GM21515 (cell line): ENCODE results near the gene CTR9.

Source experiments
- ATAC-seq: cut with Tn5 transposase; IDR thresholded peaks from one replicate; pipeline ENCODE4 v1.9.1; 2021; ENCODE audit not compliant: unreplicated experiment

Gene CTR9

GRCh38 chr11:10779086-10779485 is 28.0 kb downstream of the CTR9 start:
- ATAC-seq: no peak

GRCh38 chr11:10780040-10780439 is 29.0 kb downstream of the CTR9 start:
- ATAC-seq: no peak

- no peak for ATAC-seq
These were observed 33.4 kb downstream of the CTR9 start for GRCh38 chr11:10784232-10785145.

- ATAC-seq: no peak
These were observed 34.1 kb downstream of the CTR9 start for GRCh38 chr11:10785146-10785474.

GRCh38 chr11:10786451-10786850 is 35.4 kb downstream of the CTR9 start:
- ATAC-seq: no peak

GRCh38 chr11:10792385-10793068 is 41.5 kb downstream of the CTR9 start:
- peak; percentile 79 for ATAC-seq

GRCh38 chr11:10793470-10794255 is 42.6 kb downstream of the CTR9 start:
- ATAC-seq: no peak

- no peak for ATAC-seq
These were observed 45.1 kb downstream of the CTR9 start for GRCh38 chr11:10796191-10796590.

- no peak for ATAC-seq
These were observed 46.0 kb downstream of the CTR9 start for GRCh38 chr11:10797001-10797400.

GRCh38 chr11:10797531-10797930 is 46.5 kb downstream of the CTR9 start:
- no peak for ATAC-seq

GRCh38 chr11:10798330-10798928 is 47.4 kb downstream of the CTR9 start:
- ATAC-seq: no peak

GRCh38 chr11:10800292-10800691 is 49.2 kb downstream of the CTR9 start:
- ATAC-seq: no peak

- no peak for ATAC-seq
These were observed 52.6 kb downstream of the CTR9 start for GRCh38 chr11:10803676-10804075.

- ATAC-seq: no peak
These were observed 54.7 kb downstream of the CTR9 start for GRCh38 chr11:10805741-10806140.

GRCh38 chr11:10806206-10806605 is 55.2 kb downstream of the CTR9 start:
- no peak for ATAC-seq

- no peak for ATAC-seq
These were observed 56.6 kb downstream of the CTR9 start for GRCh38 chr11:10807493-10808234.

- ATAC-seq: no peak
These were observed 57.1 kb downstream of the CTR9 start for GRCh38 chr11:10808235-10808552.

- ATAC-seq: peak; percentile 92
These were observed 57.7 kb downstream of the CTR9 start, which contains the start of gene EIF4G2 for GRCh38 chr11:10808553-10809372. EIF4G2 (minus strand) TSS chr11:10808926.

- peak; percentile 22 for ATAC-seq
These were observed 58.5 kb downstream of the CTR9 start for GRCh38 chr11:10809373-10810160.
